ENCODE results near the gene P2RY13. TPM values are rescaled to one million over a fixed set of nuclear protein-coding genes. Genes with fewer than 3 reads are reported as not detected.

P2RY13 gene
- total and polyA plus RNA-seq, 2 of the 13 experiments (the other 11 are each of a cell fraction or from before 2014, with no cell fraction given), result not detected

DNA sequence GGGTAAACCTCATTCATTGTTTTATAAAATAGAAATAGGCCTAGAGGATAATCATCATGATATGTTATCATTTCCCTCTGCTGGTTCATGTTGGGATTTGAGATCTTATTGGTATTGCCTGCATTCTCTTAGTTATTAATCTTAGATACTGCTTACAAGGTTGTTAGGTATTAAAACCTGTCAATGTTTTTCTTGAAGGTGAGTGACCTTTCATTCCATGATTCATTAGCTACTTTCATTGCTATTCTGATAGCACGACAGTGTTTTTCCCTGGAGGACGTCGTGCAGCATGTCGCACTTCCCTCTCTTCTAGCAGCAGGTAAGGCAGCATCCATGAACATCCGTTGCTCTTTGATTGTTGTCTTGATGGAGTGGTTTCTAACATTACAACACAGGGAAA lies 38.1 kb upstream of the P2RY13 start (continued):
- no peak for TF ChIP-seq TEAD3 (CRISPR knock-in tag; optimal IDR thresholded peaks at IDR 0.05; ENCODE audit: borderline replicate concordance)

- no peak overlapping the region for H2AFZ ChIP-seq (ENCODE audit: low read length)
- no peak overlapping the region for H3K27ac ChIP-seq (ENCODE audit: extremely low read length, insufficient read depth, low read length)
- no peak overlapping the region for H3K9ac ChIP-seq (ENCODE audit: insufficient read depth, low read depth, low read length)
- no peak for TF ChIP-seq REL (CRISPR knock-in tag; conservative IDR thresholded peaks at IDR 0.05)
- TF ChIP-seq ZNF451 (CRISPR knock-in tag; IDR thresholded peaks at IDR 0.05), result no peak
- TF ChIP-seq ZNF180 (CRISPR knock-in tag; IDR thresholded peaks at IDR 0.05; ENCODE audit: borderline replicate concordance, low read depth), result no peak
- TF ChIP-seq, protein P1, sequence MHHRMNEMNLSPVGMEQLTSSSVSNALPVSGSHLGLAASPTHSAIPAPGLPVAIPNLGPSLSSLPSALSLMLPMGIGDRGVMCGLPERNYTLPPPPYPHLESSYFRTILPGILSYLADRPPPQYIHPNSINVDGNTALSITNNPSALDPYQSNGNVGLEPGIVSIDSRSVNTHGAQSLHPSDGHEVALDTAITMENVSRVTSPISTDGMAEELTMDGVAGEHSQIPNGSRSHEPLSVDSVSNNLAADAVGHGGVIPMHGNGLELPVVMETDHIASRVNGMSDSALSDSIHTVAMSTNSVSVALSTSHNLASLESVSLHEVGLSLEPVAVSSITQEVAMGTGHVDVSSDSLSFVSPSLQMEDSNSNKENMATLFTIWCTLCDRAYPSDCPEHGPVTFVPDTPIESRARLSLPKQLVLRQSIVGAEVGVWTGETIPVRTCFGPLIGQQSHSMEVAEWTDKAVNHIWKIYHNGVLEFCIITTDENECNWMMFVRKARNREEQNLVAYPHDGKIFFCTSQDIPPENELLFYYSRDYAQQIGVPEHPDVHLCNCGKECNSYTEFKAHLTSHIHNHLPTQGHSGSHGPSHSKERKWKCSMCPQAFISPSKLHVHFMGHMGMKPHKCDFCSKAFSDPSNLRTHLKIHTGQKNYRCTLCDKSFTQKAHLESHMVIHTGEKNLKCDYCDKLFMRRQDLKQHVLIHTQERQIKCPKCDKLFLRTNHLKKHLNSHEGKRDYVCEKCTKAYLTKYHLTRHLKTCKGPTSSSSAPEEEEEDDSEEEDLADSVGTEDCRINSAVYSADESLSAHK (CRISPR knock-in tag; IDR thresholded peaks at IDR 0.05; ENCODE audit: borderline replicate concordance), result no peak
- no peak for TF ChIP-seq HMG20A (CRISPR knock-in tag; IDR thresholded peaks at IDR 0.05; ENCODE audit: borderline replicate concordance)
- TF ChIP-seq ZNF333 (CRISPR knock-in tag; IDR thresholded peaks at IDR 0.05; ENCODE audit: borderline replicate concordance), result no peak
- no peak for TF ChIP-seq PHF20 (CRISPR knock-in tag; IDR thresholded peaks at IDR 0.05)
- TF ChIP-seq ZNF335 (CRISPR knock-in tag; IDR thresholded peaks at IDR 0.05), result no peak
- TF ChIP-seq THYN1 (CRISPR knock-in tag; IDR thresholded peaks at IDR 0.05; ENCODE audit: borderline replicate concordance, low read depth), result no peak
- no peaks in the 10 kb centered on the region for H3K4me1 ChIP-seq (ENCODE audit: insufficient read depth, low read length)
- intact Hi-C loops (cut with micrococcal nuclease; ENCODE audit: unreplicated experiment), result no loop called here
- POLR2A ChIA-PET, result no interaction called here
- no peaks in the 10 kb centered on the region for H3K36me3 ChIP-seq (replicated peaks in 1 of 2; ENCODE audit: control insufficient read depth in 1 of 2, insufficient read depth in 2 of 2, low read length in 2 of 2)
- ATAC-seq (no peak), DNase-seq (ENCODE audit: low spot score) (no peak), FAIRE-seq (no peak)
- no peaks in the 10 kb centered on the region for H3K9me3 ChIP-seq (ENCODE audit: low read length)
- CTCF ChIA-PET (ENCODE audit: low intra/inter-chr PET ratio, low total read pairs), result no interaction called here
- H3K4me2 ChIP-seq (ENCODE audit: low read depth, low read length), result no peak overlapping the region
- in situ Hi-C loops (cut with HindIII; ENCODE audit: extremely low pct_ligation_motif_present, low pct_unique_long_range_greater_than_20kb), result no loop called here
- no peaks in the 10 kb centered on the region for H3K27me3 ChIP-seq (ENCODE audit: control insufficient read depth in 1 of 2, insufficient read depth in 2 of 2, low read length in 2 of 2)
- WGBS (ENCODE audit: low lambda C conversion rate), result 31% methylated on average over 3 of the region's 3 CpGs
- H4K20me1 ChIP-seq (ENCODE audit: insufficient read depth, low read length), result no peaks in the 10 kb centered on the region
- BruUV-seq (replicated peaks), result no TSS peak
- no peak overlapping the region for H3K4me3 ChIP-seq (replicated peaks in 1 of 3; ENCODE audit: insufficient read depth in 1 of 3, low read depth in 2 of 3, low read length in 3 of 3)
- no peaks in the 10 kb centered on the region for H3K79me2 ChIP-seq (ENCODE audit: insufficient read depth, low read length)
Measured at GRCh38 chr3:151366993-151367392, 37.6 kb upstream of the P2RY13 start.
